Stimulated activated CD8-positive, alpha-beta memory T cell treated with anti-CD3 and anti-CD28 coated beads, Interleukin-12 subunit alpha, Interleukin-12 subunit beta, amount 100 ng/mL, for 1 hour (primary cell): ENCODE measurements around the gene BCO1.

Source experiments
- DNase-seq: peaks from one replicate; pipeline ENCODE4 v3.0.0-alpha.2; 2020; ENCODE audit warnings: low read depth

Gene BCO1

DNA sequence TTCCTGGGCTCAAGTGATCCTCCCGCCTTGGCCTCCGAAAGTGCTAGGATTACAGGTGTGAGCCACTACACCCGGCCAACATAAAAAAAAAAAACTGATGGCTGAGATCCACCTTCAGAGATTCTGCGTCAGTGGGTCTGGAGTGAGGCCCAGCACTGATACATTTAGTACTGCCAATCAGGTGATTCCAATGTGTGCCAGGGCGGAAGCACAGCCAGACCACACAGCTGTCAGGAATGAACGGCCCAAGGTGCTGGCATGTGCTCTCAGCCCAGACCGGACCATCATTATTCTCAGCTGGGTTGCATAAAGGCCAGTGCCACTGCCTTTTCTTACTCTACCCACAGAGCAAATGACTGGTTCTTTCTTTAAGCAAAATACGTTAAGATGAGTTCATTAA is 1.2 kb upstream of the BCO1 start:
- DNase-seq: no peak

DNA sequence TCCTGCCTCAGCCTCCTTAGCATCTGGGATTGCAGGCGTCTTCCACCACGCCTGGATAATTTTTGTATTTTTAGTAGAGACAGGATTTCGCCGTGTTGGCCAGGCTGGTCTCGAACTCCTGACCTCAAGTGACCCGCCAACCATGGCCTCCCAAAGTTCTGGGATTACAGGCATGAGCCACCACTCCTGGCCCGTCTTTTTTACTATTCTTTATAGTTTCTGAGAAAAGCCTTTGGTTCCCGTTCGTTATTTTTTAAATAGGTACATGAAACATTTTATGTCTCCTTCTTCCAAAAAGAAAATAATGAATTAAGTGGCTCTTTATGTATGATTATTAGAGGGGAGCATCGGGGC is 570 bp upstream of the BCO1 start:
- no peak for DNase-seq

DNA sequence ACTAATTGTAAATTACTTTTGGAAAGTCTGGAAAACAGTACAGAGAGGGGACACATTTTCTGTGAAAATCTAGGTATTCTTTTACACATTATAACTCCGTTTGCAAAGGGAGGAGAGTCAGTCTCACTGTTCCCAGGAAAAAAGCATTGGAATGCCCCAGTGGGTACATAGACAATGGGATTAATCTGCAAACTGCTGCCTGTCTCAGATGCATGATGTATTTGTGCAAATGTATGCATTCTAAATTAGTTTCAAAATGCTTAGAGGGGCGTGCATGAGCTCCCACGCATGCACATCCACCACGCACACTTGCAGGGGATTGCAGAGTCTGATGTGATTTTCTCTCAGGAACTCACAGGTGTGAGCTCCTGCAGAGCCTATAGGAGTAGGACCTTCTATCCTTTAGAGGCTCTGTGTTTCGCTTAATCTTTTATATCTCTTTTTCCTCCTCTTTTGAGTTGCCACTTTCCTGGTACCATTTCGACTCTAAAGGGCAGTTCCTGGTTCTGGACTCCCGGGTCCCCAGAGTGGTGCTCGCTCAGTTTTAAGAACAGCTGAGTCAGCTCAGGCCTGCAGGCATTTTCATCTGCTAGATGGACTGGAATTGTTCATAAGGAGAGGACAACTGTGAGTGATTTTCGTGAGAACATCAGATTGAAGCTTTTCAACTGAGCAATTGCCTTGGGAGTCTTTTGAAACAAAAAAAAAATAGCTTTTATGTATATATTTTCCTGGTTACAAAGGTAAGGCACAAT is 1.1 kb downstream of the BCO1 start:
- no peak for DNase-seq

DNA sequence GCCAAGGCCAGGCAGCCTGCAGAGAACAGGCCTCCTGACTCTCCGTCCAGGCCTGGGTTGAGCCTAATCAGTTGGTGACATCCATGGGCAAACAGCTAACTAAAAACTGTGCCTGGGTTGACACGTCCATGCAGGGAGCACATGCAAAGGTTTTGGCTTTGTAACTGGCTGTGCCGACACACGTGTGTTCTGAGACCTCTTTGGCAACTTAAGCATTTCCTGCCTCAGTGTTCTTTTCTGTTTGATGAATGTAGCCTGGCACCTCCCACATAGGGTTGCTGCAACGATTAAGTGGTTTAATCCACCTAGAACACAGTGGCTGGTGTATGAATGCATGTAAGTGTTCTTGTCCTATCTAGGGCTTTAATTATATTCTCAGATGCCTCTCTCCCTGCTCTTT is 3.2 kb downstream of the BCO1 start:
- DNase-seq: no peak

DNA sequence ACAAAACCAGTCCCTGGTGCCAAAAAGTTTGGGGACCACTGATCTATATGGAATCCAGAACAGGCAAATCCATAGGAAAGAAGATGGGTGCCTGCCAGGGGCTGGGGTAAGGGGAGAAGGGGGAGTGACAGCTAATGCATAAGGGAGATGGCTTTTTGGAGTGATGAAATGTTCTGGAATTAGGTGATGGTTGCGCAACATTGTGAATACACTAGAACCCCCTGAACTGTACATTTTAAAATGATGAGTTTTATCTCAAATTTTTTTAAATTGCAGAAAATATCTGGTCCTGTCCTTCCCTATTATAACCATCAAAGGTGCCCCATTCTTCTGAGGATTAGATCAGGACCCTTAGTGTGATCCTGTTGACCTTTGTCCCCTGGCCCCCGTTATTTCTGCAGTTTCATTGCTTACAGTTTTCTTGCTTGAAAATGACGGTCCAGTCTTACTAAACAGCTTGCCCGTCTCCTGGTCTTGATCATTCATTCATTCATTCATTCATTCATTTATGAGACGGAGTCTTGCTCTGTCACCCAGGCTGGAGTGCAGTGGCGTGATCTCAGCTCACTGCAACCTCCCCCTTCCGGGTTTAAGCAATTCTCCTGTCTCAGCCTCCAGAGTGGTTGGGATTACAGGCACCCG is 4.6 kb downstream of the BCO1 start:
- no peak for DNase-seq

DNA sequence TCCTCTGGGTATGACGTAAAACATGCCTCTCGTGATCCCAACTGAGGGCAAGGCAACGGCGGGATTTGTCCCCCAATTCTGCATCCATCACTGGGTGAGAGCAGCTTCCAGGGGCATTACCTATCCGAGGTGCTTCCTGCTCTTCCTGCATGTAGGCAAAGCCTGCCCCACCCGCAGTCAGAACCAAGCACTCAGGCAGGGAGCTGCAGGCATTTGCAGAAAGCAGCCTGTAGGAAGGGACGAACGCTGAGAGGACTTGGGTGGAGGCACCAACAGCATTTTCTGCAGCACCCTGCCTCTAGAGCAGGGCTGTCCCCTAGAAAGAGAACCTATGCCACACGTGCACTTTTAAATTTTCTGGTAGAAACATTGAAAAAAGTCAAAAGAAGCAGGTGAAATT is 5.5 kb downstream of the BCO1 start:
- DNase-seq: no peak

DNA sequence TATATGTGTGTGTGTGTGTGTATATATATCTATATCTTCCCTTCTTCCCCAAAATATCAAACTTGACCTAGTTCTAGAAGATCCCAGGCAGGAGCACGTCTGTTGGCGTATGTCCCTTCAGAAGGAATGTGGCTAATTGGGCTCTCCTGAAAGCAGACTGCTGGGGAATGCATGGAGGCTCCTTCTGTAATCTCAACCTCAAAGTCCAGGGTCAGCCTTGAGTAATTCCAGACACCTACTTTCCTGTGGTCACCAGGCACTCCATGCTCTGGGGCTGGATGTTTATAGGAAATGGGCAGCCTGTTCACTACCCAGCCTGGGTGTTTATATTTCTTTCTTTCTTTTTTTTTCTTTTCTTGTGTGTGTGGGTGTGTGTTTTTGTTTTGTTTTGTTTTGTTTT is 13.4 kb downstream of the BCO1 start:
- DNase-seq: no peak

DNA sequence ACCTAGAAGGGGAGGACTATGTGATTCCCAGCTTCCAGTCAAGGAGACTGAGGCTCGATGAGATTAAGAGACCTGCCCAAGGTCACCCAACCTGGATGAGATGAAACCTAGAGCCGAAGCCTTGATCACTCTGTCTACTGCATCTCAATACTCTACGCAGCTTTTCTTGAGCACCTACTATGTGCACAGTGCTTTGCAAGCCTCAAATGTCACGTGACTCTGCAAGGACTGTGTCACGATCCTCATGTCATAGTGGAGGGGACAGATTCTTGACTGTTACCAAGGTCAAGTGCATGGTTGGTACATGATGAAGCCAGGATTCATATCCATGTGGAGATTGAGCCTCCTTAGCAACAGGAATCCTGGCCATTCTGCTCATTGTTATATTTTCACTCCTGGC is 14.7 kb downstream of the BCO1 start:
- DNase-seq: no peak

DNA sequence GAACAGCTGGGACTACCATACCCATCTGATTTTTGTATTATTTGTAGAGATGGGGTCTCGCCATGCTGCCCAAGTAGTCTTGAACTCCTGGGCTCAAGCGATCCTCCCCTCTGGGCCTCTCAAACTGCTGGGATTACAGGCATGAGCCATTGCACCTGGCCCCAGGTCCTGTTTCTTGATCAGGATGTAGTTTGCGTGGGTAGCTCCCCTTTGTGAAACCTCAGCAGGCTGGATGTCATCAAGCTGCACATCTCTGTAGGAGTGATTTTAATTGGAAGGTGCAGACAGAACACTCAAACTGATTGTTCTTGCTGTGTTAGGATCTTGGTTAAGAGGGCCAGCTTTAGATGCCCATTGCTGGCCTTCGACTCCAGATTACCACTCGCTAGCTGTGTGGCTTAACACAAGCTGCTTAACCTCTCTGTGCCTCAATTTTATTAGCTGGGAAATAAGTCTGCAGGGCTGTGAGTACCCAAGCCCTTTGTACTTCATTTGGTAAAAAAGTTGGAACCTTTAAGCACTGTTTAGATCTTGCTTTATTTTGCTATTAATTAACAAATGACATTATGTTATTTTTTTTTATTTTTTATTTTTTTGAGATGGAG is 16.5 kb downstream of the BCO1 start:
- DNase-seq: no peak

DNA sequence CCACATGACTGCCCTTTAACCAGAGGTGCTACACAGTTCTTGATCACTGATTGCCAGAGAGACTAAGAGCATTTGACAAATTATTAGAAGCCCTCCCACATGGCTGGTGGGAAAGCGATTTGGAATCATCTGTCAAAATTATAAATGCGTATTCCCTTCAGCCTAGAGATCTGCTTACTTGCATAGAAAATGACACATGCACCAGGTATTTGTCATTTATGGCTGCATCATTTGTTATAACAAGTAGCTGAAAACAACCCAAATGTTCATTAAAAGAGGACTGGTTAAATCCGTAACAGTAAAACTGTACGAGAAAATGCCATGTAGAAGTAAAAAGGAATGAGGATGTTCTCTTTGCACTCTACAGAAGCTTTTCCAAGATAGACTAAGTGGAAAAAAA is 21.4 kb downstream of the BCO1 start:
- DNase-seq: no peak

DNA sequence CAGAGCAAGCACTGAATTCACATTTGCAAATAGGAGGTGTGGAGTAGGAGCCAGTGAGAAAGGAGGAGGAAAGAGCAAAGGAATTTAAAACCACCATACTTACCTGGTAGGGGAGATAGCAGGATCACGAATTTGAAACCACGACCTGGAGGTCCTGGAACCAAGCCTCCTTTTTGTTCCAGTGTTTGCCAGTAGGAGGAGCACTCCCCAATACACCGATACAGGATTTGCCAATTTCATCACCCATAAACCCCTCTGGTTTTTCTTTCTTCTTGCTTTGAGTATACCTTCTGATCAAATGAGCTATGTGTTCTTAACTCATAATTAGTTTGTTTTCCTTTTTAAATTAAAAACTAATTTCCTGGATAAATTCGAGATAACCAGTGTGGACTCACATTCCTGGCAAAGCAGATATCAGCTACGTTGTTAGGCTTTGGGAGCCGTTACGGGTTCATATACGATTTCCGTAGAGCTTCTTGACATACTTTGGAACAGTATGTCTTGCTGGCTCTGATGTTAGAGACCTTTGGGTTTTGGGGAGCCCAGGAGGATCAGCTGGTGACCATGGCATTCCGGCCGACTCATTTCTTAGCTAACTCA is 22.7 kb downstream of the BCO1 start:
- no peak for DNase-seq

DNA sequence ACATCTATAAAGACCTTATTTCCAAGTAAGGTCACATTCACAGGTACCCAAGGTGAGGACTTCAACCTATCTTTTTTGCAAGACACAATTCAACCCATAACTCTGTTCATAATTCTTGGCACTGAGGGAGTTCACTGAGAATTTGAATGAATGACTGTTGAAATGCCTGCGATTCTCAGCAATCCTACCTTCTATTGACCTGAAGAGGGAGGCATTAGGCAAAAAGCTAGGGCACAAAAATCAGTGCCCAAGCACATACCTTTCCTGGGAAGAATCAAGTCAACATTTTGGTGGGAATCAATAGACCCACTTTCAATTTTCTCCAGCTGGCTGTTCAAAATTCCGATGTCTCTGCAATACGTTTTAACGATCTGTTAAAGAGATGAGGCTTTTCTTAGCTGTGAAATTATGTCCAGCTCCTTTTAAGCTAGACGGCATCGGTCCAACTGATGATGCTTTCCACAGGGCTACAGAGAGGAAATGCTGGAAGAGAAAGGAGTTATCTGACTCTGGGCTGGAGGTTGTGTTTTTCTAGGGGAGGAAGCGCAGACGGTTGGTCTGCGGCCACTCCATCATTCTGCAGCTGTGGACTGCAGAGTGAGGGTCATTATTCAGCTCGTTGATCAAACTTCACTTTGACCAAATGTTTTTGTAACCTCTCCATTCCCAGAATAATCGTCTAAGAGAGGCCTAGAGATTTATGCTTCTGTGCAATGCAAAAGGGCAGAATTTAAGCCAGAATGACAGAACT is 25.2 kb downstream of the BCO1 start:
- no peak for DNase-seq

DNA sequence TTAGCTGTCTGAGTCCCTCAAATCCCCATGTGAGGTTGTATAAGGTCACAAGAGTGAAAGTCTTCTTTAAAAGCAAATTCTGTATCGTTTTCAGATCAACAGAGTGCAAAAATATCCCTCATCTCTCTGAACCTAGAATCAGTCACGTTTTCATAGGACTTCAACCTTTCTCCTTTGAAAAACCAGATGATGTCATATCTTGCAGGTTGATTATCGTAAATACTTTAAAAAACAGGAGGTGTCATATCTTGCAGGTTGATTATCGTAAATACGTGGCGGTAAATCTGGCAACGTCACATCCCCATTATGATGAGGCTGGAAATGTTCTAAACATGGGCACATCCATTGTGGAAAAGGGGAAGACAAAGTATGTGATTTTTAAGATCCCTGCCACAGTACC is 25.9 kb downstream of the BCO1 start:
- DNase-seq: no peak

DNA sequence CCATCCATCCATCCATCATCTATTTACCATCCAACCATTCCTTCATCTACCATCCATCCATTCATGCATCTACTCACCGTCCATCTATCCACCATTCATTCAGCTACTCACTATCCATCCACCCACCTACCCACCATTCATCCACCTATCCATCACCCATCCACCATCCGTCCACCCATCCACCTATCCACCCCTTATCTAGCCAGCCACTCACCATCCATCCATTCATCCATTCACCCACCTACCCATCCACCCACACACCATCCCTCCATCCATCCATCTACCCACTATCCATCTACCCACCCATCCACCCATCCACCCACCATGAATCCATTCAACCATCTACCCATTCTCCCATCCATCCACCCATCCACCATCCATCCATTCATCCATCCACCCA is 26.6 kb downstream of the BCO1 start:
- no peak for DNase-seq

DNA sequence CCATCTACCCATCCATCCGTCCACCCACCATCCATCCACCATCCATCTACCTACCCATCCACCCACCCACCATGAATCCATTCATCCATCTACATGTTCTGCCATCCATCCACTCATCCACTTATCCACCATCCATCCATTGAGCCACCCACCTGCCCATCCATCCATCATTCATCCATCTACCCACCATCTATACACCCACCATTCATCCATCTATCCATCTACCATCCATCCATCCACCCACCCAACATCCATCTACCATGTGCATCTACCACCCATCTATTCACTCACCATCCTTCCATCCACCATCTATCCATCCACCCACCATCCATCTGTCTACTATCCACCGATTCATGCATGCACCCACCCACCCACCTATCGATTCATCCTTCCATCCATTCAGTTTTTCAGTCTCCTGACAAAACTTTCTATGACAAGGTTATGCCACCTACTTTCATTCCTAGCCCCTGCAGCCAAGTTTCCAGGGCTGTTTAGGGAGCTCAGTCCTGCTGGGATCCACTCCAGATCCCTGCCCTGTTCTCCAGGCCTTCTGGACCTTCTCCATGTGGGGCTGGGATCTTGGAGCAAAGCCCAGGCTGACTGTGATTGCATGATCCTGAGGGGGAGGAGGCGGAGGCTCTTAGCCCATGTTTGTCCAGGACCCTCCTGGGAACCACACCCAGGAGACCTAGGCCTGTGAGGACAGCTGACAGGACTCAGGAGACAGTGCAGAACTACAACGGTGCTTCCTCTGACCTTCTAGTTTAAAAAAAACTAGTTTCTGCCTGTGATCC is 27.4 kb downstream of the BCO1 start:
- no peak for DNase-seq

DNA sequence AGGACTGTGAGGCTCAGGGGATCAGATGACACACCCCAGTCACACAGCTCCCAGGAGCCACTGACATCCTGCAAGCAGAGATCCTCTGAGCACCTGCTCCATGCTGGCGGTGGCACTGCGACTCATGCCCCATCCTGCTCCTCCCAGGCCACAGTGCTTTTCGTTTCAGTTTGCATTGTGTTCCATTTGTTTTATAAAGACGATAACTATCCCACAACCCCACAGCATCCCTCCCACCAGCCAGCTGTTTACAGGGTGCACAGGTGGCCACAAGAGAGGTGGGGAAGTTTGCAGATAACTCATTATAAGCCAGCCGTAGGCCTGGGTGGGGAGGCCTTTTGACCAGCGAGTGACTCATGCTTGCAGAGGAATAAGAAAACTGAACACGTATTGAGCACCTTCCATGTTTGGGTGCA is 28.2 kb downstream of the BCO1 start:
- no peak for DNase-seq

DNA sequence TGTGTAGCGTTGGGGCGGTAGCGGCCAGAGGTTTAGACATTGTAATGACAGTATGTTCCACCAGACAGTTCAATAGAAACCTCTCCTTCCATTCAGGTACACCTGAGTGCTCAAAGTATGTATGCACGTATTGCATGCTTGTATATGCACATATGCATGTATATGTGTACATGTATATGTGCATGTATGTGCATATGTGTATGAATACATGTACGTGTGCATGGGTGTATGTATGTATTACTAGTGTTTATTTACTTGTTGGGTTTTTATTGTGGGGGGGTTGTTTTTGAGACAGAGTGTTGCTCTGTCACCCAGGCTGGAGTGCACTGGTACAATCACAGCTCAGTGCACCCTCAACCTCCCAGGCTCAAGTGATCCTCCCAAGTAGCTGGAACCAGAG is 30.0 kb downstream of the BCO1 start:
- no peak for DNase-seq

DNA sequence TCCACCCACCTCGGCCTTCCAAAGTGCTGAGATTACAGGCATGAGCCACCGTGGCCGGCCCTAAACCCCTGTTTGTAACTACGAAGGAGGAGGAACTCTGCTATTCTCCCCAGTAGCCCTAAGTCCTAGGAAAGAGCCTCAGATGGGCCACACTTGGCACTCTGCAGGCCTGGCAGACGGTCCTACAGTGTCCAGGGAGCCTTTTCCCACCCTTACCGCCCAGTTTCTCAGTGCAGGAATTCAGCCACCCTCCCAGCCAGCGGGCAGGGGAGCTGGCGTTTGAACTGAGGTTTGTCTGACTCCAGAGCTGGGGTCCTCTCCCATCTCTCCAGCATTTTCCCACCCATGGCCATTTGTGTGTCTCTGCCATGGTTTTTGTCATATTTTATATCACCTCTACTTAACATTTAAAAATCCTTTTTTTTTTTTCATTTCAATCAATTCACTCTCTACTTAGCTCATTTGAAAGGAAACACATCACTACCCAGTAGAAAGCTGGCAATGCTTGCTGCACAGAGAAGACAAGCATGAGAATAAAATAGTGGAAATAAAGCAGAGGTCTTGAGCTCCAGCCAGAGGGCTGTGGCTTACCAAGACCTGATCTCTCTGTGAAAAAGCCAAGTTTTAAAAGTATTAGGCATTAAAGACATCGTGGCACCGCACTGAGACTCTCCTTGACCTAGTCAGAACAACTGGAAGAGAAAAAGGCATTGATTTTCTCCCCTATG is 34.9 kb downstream of the BCO1 start:
- DNase-seq: no peak

DNA sequence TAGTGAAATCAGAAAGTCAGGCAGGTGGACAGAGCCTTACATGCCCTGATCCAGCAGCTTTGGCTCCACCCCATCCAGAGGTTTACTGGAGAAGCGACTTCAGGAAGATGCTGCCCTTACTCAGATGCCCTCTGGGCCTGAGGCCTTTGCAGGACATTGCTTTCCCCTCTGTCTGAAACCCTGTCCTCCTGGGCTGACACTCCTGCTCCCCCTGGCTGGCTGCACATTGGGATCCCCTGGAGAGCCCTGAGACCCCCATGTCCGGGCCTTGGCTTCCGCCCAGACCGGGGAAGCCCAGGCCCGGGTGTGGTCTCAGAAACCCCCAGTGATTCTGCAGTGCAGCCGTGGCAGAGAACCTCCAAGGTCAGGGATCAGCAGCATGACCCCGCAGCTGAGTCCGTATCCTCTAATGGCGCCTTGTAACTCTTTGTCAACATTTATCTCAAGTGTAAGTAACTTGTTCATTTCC is 36.6 kb downstream of the BCO1 start:
- DNase-seq: no peak

DNA sequence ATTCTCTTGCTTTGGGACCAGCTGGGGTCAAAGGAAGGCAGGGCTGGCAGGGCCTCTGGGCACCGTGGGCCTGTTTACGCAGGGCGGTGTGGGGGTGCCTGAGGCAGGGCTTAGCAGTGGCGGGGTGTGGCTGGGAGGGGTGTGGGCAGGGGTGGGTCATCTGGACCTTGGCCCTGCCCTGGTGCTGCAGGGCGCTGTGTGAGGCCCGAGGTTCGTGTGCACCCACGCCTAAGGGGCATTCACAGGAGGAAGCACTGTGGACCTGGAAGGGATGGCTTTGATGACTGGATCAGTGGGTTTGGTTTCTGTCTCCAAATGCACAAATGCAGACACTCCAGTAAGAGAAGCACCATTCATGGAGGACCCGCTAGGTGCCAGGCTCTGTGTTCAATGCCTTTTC is 37.3 kb downstream of the BCO1 start:
- DNase-seq: no peak

DNA sequence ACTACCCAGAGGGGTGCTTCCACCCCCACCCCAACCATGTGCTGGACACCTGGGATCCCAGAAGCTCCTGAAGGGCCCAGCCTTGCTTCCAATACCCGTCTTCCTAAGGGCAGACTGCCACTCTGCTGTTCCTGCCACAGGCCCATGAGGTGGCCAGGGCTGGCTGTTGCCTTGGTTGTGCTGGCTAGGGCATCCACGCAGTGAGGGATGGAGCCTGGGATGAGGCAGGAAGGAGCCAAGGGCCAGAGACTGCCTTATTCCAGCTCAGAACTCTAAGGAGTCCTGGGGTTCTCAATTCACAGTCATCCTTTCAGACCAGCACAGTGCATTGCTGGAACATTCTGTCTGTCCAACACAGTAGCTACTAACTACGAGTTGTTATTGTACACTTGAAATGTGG is 37.8 kb downstream of the BCO1 start:
- DNase-seq: no peak
